Heart left ventricle (tissue), 16 donors: ENCODE results near the gene MAP3K9. TPM values are rescaled to one million over a fixed set of nuclear protein-coding genes. Genes with fewer than 3 reads are reported as not detected.

Experiments used
- ATAC-seq, 4 donors: fragments of 200-7000 bp; cut with Tn5 transposase; one replicate each; pipeline ENCODE4 v1.9.1; 2020 to 2022; ENCODE audit warnings: moderate library complexity in 4 of 4, mild to moderate bottlenecking in 3 of 4, moderate number of reproducible peaks in 1 of 4
- DNase-seq, 5 donors: peaks; one replicate each; pipeline ENCODE4 v3.0.0-alpha.2; 2020
- H3K27ac ChIP-seq, 12 donors: fragments of 200-600 bp; sonication (generic) in 4 of 12; one replicate each; pipeline versions ENCODE4 v1.5.0 to v1.8.0; 2016 to 2022; ENCODE audit warnings: mild to moderate bottlenecking in 2 of 12
- H3K27me3 ChIP-seq, 9 donors: fragments of 200-600 bp; sonication (generic) in 2 of 9; one replicate each; pipeline versions ENCODE4 v1.5.1 to v1.8.0; 2016 to 2022; ENCODE audit warnings: mild to moderate bottlenecking in 3 of 9
- H3K36me3 ChIP-seq, 9 donors: fragments of 200-600 bp; sonication (generic) in 2 of 9; one replicate each; pipeline versions ENCODE4 v1.5.0 to v1.8.0; 2018 to 2022; ENCODE audit warnings: mild to moderate bottlenecking in 2 of 9
- H3K4me1 ChIP-seq, 12 donors: fragments of 200-600 bp; sonication (generic) in 4 of 12; one replicate each; pipeline versions ENCODE4 v1.5.0 to v1.8.0; 2016 to 2022; ENCODE audit warnings: mild to moderate bottlenecking in 3 of 12
- H3K4me3 ChIP-seq, 12 donors: fragments of 200-600 bp; sonication (generic) in 4 of 12; one replicate each; pipeline versions ENCODE4 v1.5.0 to v1.8.0; 2017 to 2022; ENCODE audit warnings: mild to moderate bottlenecking in 9 of 12, moderate library complexity in 4 of 12
- H3K9me3 ChIP-seq, 12 donors: fragments of 200-600 bp; sonication (generic) in 4 of 12; one replicate each; pipeline versions ENCODE4 v1.5.0 to v1.8.0; 2016 to 2022; ENCODE audit warnings: mild to moderate bottlenecking in 1 of 12
- POLR2A ChIP-seq, 2 donors: fragments of 450-650 bp; IDR thresholded peaks; one replicate each; pipeline ENCODE4 v1.6.1; 2017; ENCODE audit warnings: antibody characterized with exemption in 2 of 2, mild to moderate bottlenecking in 2 of 2, moderate library complexity in 2 of 2
- whole genome bisulfite sequencing, 4 donors: extraction: QIAGEN DNeasy Blood & Tissue Kit in 2 of 4; methylation state at CpG; one replicate each; pipeline versions ENCODE4 v1.1.5 to v1.1.7; 2013 to 2018; 5-methylcytosine and 5-hydroxymethylcytosine counted together
- intact Hi-C, 10 donors: fragments of 100-400 bp; cut with DNase I; formaldehyde crosslinking; loops; one replicate each; pipeline versions ENCODE4 v1.11.1 to v1.14.2; 2022
- polyA plus RNA-seq, 2 donors: library from polyadenylated mRNA; stranded (reverse); fragments of 200-250 nt; gene quantifications; one replicate each; pipeline ENCODE4 v1.2.3, GENCODE V29; 2013
- total RNA-seq, 9 donors: library from RNA; depleted of rRNA in 2 of 9; stranded (reverse); fragments of >200 nt in 2 of 9; fragmentation: NEBNext Ultra II Directional in 3 of 9; extraction: Animal tissue kit (Norgen Biotek cat#: 25700) in 3 of 9; gene quantifications; one replicate each; pipeline versions ENCODE4 v1.1.0 to v1.2.4, GENCODE V29; 2016 to 2023
- TF ChIP-seq, protein P1 (sequence below), 12 donors: fragments of 200-600 bp; sonication (generic) in 4 of 12; IDR thresholded peaks; one replicate each; pipeline versions ENCODE4 v1.5.0 to v1.8.0; 2018 to 2022; ENCODE audit warnings: antibody characterized with exemption in 12 of 12, mild to moderate bottlenecking in 5 of 12
- donor health status: ischemic (EF 13 %, LVEDD 7.1; RV severe dilation, severe dysfunction).
- donor health status: healthy with polysubstance abuse.
- donor health status: DM: no; HTN: yes; CAD: no.
- donor health status: DM: no; HTN: no; CAD: no.
- donor health status: ischemic (EF 25% LVEDD 6.9; RV normal size, moderate dysfunction).
- donor health status: ischemic (EF 25% LVEDD 5.7; RV mildly dilated, moderate dysfunction).
- donor health status: healthy.
- donor health status: DM: yes; HTN: yes; CAD: no.
- donor health status: ischemic (EF 35%, LVEDD 5.7; RV mildly dilated, moderate dysfunction).
- donor health status: nonischemic (EF 11% LVEDD 7.7; RV severe dilation, severe dysfunction).
- donor health status: DM: yes; HTN: yes; CAD: no.
- donor health status: PGD.
- donor health status: ischemic (EF 29% LVEDD 5.4; RV normal size, mild dysfunction).
- donor health status: nonischemic (EF 23%, LVEDD 6.1; RV moderate dilation, normal function).

MAP3K9 gene
- total and polyA plus RNA-seq, 11 donors, result 0.91 to 3.8 (median 1.7) TPM

DNA sequence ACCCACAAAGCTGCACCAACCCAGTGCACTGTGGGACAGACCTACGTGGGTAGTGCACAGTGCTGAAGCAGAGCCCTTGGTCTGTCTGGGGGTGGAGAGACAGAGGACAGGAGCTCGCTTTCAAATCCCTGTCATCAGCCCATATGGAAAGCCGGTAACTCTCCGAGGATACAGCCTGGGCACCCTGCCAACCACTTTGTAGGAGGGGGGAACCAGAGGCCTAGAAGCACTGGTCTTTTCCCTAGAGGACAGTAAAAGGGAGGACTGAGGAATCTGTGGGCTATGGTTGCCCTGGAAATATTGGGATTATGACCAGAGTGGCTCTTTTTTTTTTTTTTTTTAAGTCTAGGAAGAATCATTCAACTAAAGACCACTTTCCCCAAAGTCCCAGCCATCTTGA, 74.3 kb downstream of the MAP3K9 start:
- Histone ChIP-seq H3K27ac (no peak overlapping the region), H3K9me3 (no peaks in the 10 kb centered on the region), H3K36me3 (no peaks in the 10 kb centered on the region), H3K4me3 (no peak overlapping the region), H3K27me3 (no peaks in the 10 kb centered on the region), H3K4me1 (no peaks in the 10 kb centered on the region)
- no peak for DNase-seq
- TF ChIP-seq, protein P1, sequence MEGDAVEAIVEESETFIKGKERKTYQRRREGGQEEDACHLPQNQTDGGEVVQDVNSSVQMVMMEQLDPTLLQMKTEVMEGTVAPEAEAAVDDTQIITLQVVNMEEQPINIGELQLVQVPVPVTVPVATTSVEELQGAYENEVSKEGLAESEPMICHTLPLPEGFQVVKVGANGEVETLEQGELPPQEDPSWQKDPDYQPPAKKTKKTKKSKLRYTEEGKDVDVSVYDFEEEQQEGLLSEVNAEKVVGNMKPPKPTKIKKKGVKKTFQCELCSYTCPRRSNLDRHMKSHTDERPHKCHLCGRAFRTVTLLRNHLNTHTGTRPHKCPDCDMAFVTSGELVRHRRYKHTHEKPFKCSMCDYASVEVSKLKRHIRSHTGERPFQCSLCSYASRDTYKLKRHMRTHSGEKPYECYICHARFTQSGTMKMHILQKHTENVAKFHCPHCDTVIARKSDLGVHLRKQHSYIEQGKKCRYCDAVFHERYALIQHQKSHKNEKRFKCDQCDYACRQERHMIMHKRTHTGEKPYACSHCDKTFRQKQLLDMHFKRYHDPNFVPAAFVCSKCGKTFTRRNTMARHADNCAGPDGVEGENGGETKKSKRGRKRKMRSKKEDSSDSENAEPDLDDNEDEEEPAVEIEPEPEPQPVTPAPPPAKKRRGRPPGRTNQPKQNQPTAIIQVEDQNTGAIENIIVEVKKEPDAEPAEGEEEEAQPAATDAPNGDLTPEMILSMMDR (IDR thresholded peaks at IDR 0.05), result no peak
- no peak for TF ChIP-seq POLR2A (IDR thresholded peaks at IDR 0.05)
- 10 to 17% (median 14%) methylated on average over 4 of the region's 4 CpGs for WGBS, 4 donors
- intact Hi-C loops, result no loop called here
- peak in 1 of 4 donors; percentile 29 for ATAC-seq

DNA sequence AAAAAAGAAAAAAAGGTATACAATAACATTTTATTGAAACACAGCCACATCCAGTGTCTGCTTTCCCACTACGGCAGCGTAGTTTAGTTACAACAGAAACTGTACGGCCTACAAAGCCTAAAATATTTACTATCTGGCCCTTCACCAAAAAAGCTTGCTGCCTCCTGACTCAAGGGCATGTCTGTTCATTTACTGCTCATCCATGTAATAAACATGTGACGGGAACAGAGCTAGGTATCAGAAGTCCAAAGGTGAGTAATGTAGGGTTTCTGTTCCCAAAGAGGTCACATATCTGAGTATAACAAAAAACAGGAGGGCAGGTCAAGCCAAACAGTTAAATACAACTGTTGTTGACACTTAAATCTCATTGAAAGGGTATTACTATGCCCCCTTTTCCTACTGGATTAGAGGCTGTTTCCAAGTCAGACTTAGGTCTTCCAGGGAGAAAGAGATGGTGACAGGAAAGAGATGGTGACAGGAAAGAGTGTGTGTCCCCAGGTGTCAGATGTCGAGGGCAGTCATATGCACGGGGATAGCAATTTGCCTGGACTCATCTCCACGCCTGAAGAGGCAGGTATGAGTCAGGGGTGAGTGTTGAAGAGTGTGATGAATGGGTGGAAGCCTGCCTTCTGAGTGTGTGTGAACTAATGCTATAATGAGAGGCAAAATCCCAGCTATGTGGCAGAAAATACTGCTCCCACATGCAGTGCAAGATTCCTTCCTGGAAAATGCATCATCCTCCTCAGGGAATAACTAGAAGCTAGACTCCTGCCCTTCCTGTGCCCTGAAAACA, 77.7 kb downstream of the MAP3K9 start:
- intact Hi-C loops, result no loop called here
- WGBS, 4 donors, result 84 to 86% (median 85%) methylated on average over 7 of the region's 7 CpGs
- H3K36me3 ChIP-seq, result no peaks in the 10 kb centered on the region

DNA sequence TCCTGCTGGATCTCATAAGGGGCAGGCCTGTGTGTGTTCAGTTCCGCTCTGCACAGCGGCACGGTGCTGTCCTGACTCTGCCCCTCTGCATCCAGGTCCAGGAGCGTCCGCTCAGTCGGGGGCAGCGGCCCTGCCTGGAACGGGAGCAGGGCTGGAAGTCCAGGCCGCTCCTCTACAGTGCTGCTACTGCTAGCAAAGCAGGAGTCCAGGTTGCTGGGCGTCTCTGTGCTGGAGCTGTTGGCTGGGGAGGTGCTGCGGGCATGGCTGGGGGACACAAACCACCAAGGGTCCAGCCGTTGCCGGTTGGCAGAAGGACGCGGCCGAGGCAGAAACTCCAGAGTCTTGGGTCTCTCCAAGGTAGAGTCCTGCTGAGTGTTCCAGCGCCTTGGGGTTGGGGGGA, 78.9 kb downstream of the MAP3K9 start:
- Histone ChIP-seq H3K9me3 (no peaks in the 10 kb centered on the region), H3K36me3 (no peaks in the 10 kb centered on the region), H3K4me1 (peaks cover 0 to 19% (median 10%) of the 10 kb centered on the region in 12 donors), H3K4me3 (no peak overlapping the region), H3K27ac (no peak overlapping the region), H3K27me3 (no peaks in the 10 kb centered on the region)
- ATAC-seq (no peak), DNase-seq (no peak)
- no peak for TF ChIP-seq POLR2A (IDR thresholded peaks at IDR 0.05)
- WGBS, 4 donors, result 95 to 98% (median 96%) methylated on average over 16 to 17 of the region's 17 CpGs
- intact Hi-C loops, result no loop called here

More for the DNA sequence above, 77.7 kb downstream of the MAP3K9 start:
- H3K27ac ChIP-seq, result no peak overlapping the region
- no peak for TF ChIP-seq POLR2A (IDR thresholded peaks at IDR 0.05)
- TF ChIP-seq, protein P1 (IDR thresholded peaks at IDR 0.05), result no peak
- DNase-seq (no peak), ATAC-seq (no peak)
- H3K4me3 ChIP-seq, result no peak overlapping the region
- H3K4me1 ChIP-seq, result peaks cover 0 to 11% (median 7%) of the 10 kb centered on the region in 12 donors
- no peaks in the 10 kb centered on the region for H3K27me3 ChIP-seq
- H3K9me3 ChIP-seq, result no peaks in the 10 kb centered on the region

DNA sequence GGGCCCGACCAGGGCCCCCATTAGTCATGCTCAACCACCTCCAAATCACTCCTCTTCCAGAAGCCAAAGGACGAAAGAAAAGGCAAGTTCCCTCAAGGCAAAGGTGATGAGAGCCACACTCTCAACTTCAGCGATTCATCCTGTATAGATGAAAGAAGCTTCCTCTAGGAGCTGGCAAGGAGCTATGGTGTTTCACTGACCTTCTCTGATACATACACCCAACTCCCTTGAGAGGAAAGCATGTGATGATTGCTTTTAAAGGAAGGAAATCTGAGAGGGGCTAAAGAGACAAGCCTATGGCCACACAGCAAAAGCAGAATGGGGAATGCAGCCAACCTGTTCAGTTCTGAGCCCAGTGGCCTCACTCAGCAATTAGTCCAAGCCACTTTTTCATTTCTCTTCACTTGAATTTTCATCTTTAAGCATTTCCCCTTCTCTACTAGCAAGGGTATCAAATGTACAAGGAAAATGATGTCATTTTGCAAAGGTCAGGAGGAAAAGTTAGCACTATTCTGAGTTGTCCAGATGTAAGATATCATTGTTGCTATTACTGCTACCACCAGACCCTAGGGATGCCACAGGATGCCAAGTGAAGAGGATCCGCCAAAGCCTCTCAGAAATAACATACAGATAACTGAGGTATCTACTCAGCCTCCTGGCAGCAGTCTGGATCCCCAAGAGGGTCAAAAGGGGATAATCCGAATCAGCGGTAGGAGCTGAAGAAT, 82.5 kb downstream of the MAP3K9 start:
- Histone ChIP-seq H3K27me3 (no peaks in the 10 kb centered on the region), H3K36me3 (no peaks in the 10 kb centered on the region), H3K9me3 (no peaks in the 10 kb centered on the region), H3K4me1 (peaks cover 0 to 19% (median 10%) of the 10 kb centered on the region in 12 donors), H3K4me3 (no peak overlapping the region), H3K27ac (no peak overlapping the region)
- peak in 3 of 4 donors; percentile 34 to 82 (median 35) for ATAC-seq
- no peak for TF ChIP-seq POLR2A (IDR thresholded peaks at IDR 0.05)
- TF ChIP-seq, protein P1 (IDR thresholded peaks at IDR 0.05), result no peak
- no peak for DNase-seq
- intact Hi-C loops, result no loop called here
- 36 to 53% (median 44%) methylated on average over 6 of the region's 6 CpGs for WGBS, 4 donors
